B cell (primary cell): ENCODE data around the gene PFDN1. TPM values are rescaled to one million over a fixed set of nuclear protein-coding genes. Genes with fewer than 3 reads are reported as not detected.

Experiments
- ATAC-seq: fragments of 200-7000 bp; cut with Tn5 transposase; one replicate; pipeline ENCODE4 v1.10.0; 2021; ENCODE audit warnings: low read depth, mild to moderate bottlenecking, moderate number of reproducible peaks, moderate library complexity
- CTCF ChIA-PET: fragments of 350-600 bp; sonication (Branson Sonifier 250); formaldehyde crosslinking; loops from one replicate; lab custom pipeline; 2021; ENCODE audit warnings: antibody characterized with exemption, inconsistent platforms; lab: Charles Lee
- POLR2A ChIA-PET: fragments of 350-600 bp; sonication (Branson Sonifier 250); formaldehyde crosslinking; loops from one replicate; lab custom pipeline; 2021; ENCODE audit warnings: antibody characterized with exemption; lab: Charles Lee
- DNase-seq: peaks from one replicate; pipeline ENCODE4 v3.0.0; 2013
- H2AFZ ChIP-seq: 2 replicates; pipeline ENCODE4 v1.6.1; 2012; ENCODE audit warnings: mild to moderate bottlenecking, low read depth, low read length; ENCODE audit not compliant: insufficient read depth, poor library complexity, severe bottlenecking
- H3K27ac ChIP-seq, 2 donors: 1 replicate in 1 of 2; 2 replicates in 1 of 2; pipeline ENCODE4 v1.5.1; 2012 to 2013; ENCODE audit warnings: low read length in 2 of 2, mild to moderate bottlenecking in 2 of 2, moderate library complexity in 1 of 2
- H3K27me3 ChIP-seq, 4 experiments: fragments of 200-600 bp in 1 of 4; sonication (generic) in 1 of 4; replicated peaks in 1 of 4; 1 replicate in 2 of 4; 2 replicates in 2 of 4; pipeline versions ENCODE4 v1.6.1 to v1.7.0; 2013 to 2016; ENCODE audit warnings: low read length in 3 of 4, mild to moderate bottlenecking in 2 of 4, mixed read lengths in 1 of 4, moderate library complexity in 1 of 4; ENCODE audit not compliant: insufficient read depth in 4 of 4, control insufficient read depth in 3 of 4; ENCODE audit errors: control extremely low read depth in 1 of 4
- H3K36me3 ChIP-seq, 2 experiments: replicated peaks in 1 of 2; 1 replicate in 1 of 2; 2 replicates in 1 of 2; pipeline versions ENCODE4 v1.6.1 to v1.7.1; 2013; ENCODE audit warnings: low read length in 1 of 2; ENCODE audit not compliant: insufficient read depth in 2 of 2, control insufficient read depth in 1 of 2; ENCODE audit errors: control extremely low read depth in 1 of 2, extremely low read depth in 1 of 2
- H3K4me1 ChIP-seq, 2 donors: fragments of 200-600 bp in 1 of 2; sonication (generic) in 1 of 2; 1 replicate in 1 of 2; 2 replicates in 1 of 2; pipeline versions ENCODE4 v1.5.1 to v1.6.1; 2013 to 2017; ENCODE audit warnings: low read length in 2 of 2; ENCODE audit not compliant: control insufficient read depth in 2 of 2, insufficient read depth in 2 of 2
- H3K4me2 ChIP-seq: replicated peaks from 2 replicates; pipeline ENCODE3; 2012; ENCODE audit warnings: mild to moderate bottlenecking, low read depth, low read length; ENCODE audit not compliant: poor library complexity, severe bottlenecking
- H3K4me3 ChIP-seq, 5 experiments: fragments of 200-600 bp in 1 of 5; sonication (generic) in 1 of 5; 1 replicate in 3 of 5; 2 replicates in 2 of 5; pipeline versions ENCODE4 v1.5.1 to v1.7.0; 2011 to 2016; ENCODE audit warnings: low read length in 4 of 5, mild to moderate bottlenecking in 4 of 5, low read depth in 2 of 5, control low read depth in 1 of 5, moderate library complexity in 1 of 5; ENCODE audit not compliant: insufficient read depth in 1 of 5; ENCODE audit errors: control extremely low read depth in 1 of 5, extremely low read depth in 1 of 5
- H3K79me2 ChIP-seq: fragments of 200-600 bp; sonication (generic); one replicate; pipeline ENCODE4 v1.6.0; 2016; ENCODE audit warnings: low read length; ENCODE audit not compliant: control insufficient read depth, insufficient read depth
- H3K9ac ChIP-seq: fragments of 200-600 bp; sonication (generic); 2 replicates; pipeline ENCODE4 v1.6.1; 2017; ENCODE audit warnings: mild to moderate bottlenecking, low read length, moderate library complexity
- H3K9me3 ChIP-seq, 3 donors: one replicate each; pipeline versions ENCODE4 v1.6.1 to v1.7.1; 2013; ENCODE audit warnings: low read length in 2 of 3; ENCODE audit not compliant: control insufficient read depth in 2 of 3, insufficient read depth in 1 of 3; ENCODE audit errors: control extremely low read depth in 1 of 3
- H4K20me1 ChIP-seq: 2 replicates; pipeline ENCODE4 v1.6.0; 2012; ENCODE audit warnings: mild to moderate bottlenecking, low read length; ENCODE audit not compliant: insufficient read depth, control insufficient read depth, poor library complexity, severe bottlenecking
- H3K27ac Mint-ChIP-seq: one replicate; pipeline ENCODE4 v1.8.0; 2021; ENCODE audit warnings: mixed read lengths
- H3K27me3 Mint-ChIP-seq: one replicate; pipeline ENCODE4 v1.8.0; 2021; ENCODE audit warnings: mixed read lengths
- H3K4me1 Mint-ChIP-seq: one replicate; pipeline ENCODE4 v1.8.0; 2021; ENCODE audit warnings: mixed read lengths
- H3K4me3 Mint-ChIP-seq: one replicate; pipeline ENCODE4 v1.8.0; 2021; ENCODE audit warnings: mixed read lengths
- H3K9me3 Mint-ChIP-seq: one replicate; pipeline ENCODE4 v1.8.0; 2022; ENCODE audit warnings: mixed read lengths; ENCODE audit not compliant: insufficient read depth
- CTCF ChIP-seq: fragments of 200-600 bp; IDR thresholded peaks from one replicate; pipeline ENCODE4 v1.8.0; 2022; ENCODE audit warnings: antibody characterized with exemption, mild to moderate bottlenecking
- EZH2 ChIP-seq: IDR thresholded peaks from 2 replicates; pipeline ENCODE4 v1.6.1; 2012; ENCODE audit warnings: borderline replicate concordance, low read depth, mild to moderate bottlenecking, moderate library complexity, low read length; ENCODE audit not compliant: insufficient read depth, poor library complexity, severe bottlenecking
- WGBS: methylation state at CpG from one replicate; pipeline ENCODE4 v1.1.5; 2013; ENCODE audit warnings: missing lambda C conversion rate; ENCODE audit not compliant: insufficient coverage; 5-methylcytosine and 5-hydroxymethylcytosine counted together
- intact Hi-C: fragments of 100-400 bp; cut with micrococcal nuclease; formaldehyde crosslinking; loops from one replicate; pipeline ENCODE4 v1.10.0; 2022
- polyA plus RNA-seq: library from polyadenylated mRNA; depleted of rRNA; stranded (reverse); fragments of >200 nt; gene quantifications from 2 replicates; pipeline ENCODE4 v1.2.3, GENCODE V29; 2012
- total RNA-seq, 2 donors: library from RNA; stranded (reverse); fragments of 120-200 nt in 1 of 2; gene quantifications; 1 replicate in 1 of 2; 2 replicates in 1 of 2; pipeline versions ENCODE4 v1.2.3 to v1.2.4, GENCODE V29; 2013 to 2022

PFDN1 gene
- total and polyA plus RNA-seq, 2 donors (not counting 1 experiment from before 2014, with no cell fraction given): 30.3 to 31.2 TPM

GRCh38 chr5:140232731-140233130 lies 70.2 kb downstream of the PFDN1 start:
- ChIA-PET CTCF (no interaction called here), POLR2A (no interaction called here)
- Histone ChIP-seq H3K79me2 (no peaks in the 10 kb centered on the region), H4K20me1 (no peaks in the 10 kb centered on the region), H3K27ac (no peak overlapping the region), H3K9ac (no peak overlapping the region), H3K4me3 (no peak overlapping the region), H2AFZ (no peak overlapping the region), H3K9me3 (no peaks in the 10 kb centered on the region), H3K36me3 (no peaks in the 10 kb centered on the region), H3K27me3 (no peaks in the 10 kb centered on the region), H3K4me1 (no peaks in the 10 kb centered on the region), H3K4me2 (no peak overlapping the region)
- no peaks in the 10 kb centered on the region for H3K9me3 Mint-ChIP-seq
- TF ChIP-seq CTCF (no peak), EZH2 (no peak)
- H3K27me3 Mint-ChIP-seq: no peaks in the 10 kb centered on the region
- 100% methylated on average over 1 of the region's 1 CpG for WGBS
- DNase-seq (no peak), ATAC-seq (no peak)
- no peaks in the 10 kb centered on the region for H3K4me1 Mint-ChIP-seq
- no peak overlapping the region for H3K4me3 Mint-ChIP-seq
- intact Hi-C loops: no loop called here
- H3K27ac Mint-ChIP-seq: no peak overlapping the region

DNA sequence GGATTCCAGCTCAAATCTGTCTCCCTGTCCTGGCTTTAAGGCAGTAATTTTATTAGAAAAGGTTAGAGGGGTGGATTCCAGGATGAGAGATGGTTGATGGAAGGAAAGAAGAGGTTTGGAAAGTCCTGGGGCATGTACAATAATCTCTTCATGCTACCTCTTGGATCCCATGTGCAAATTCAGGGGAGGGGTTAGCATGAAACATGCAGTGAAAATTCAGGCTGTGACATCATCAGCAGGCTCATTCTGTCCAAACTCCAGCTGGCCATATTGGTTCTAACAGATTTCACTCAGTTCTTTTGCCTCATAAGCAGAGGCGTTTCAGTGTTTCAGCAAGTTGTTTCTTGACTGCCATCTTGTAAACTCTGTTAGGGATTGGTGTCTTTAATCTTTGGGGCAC lies 72.5 kb downstream of the PFDN1 start:
- no peak overlapping the region for H3K4me3 Mint-ChIP-seq
- no peaks in the 10 kb centered on the region for H3K27me3 Mint-ChIP-seq
- Histone ChIP-seq H3K9me3 (no peaks in the 10 kb centered on the region), H3K4me3 (no peak overlapping the region), H3K79me2 (no peaks in the 10 kb centered on the region), H4K20me1 (no peaks in the 10 kb centered on the region), H3K4me2 (no peak overlapping the region), H3K27me3 (no peaks in the 10 kb centered on the region), H3K27ac (no peak overlapping the region), H3K9ac (no peak overlapping the region), H3K4me1 (no peaks in the 10 kb centered on the region), H2AFZ (no peak overlapping the region), H3K36me3 (no peaks in the 10 kb centered on the region)
- ATAC-seq (no peak), DNase-seq (no peak)
- POLR2A ChIA-PET: no interaction called here
- no peak overlapping the region for H3K27ac Mint-ChIP-seq
- TF ChIP-seq EZH2 (no peak), CTCF (no peak)
- intact Hi-C loops: no loop called here
- CTCF ChIA-PET: no interaction called here
- H3K4me1 Mint-ChIP-seq: no peaks in the 10 kb centered on the region
- no peaks in the 10 kb centered on the region for H3K9me3 Mint-ChIP-seq
- WGBS: 100% methylated on average over 1 of the region's 1 CpG
